Esophagus muscularis mucosa (tissue), 4 donors: ENCODE measurements around the gene TBC1D22A. TPM values are rescaled to one million over a fixed set of nuclear protein-coding genes. Genes with fewer than 3 reads are reported as not detected.

Experiments
- DNase-seq: peaks from one replicate; pipeline ENCODE4 v3.0.0-alpha.2; 2017; ENCODE audit errors: extremely low spot score
- H3K27ac ChIP-seq, 4 donors: fragments of 200-600 bp; sonication (generic); replicated peaks in 1 of 4; 1 replicate in 3 of 4; 2 replicates in 1 of 4; pipeline ENCODE4 v1.5.1; 2016 to 2019; ENCODE audit warnings: mild to moderate bottlenecking in 1 of 4
- H3K27me3 ChIP-seq, 4 donors: fragments of 200-600 bp; sonication (generic); one replicate each; pipeline versions ENCODE4 v1.5.1 to v1.6.0; 2016 to 2019
- H3K36me3 ChIP-seq, 4 donors: fragments of 200-600 bp; sonication (generic); one replicate each; pipeline ENCODE4 v1.5.1; 2016 to 2019
- H3K4me1 ChIP-seq, 4 donors: fragments of 200-600 bp; sonication (generic); one replicate each; pipeline ENCODE4 v1.5.1; 2016 to 2019
- H3K4me3 ChIP-seq, 4 donors: fragments of 200-600 bp; sonication (generic); 1 replicate in 2 of 4; 2 replicates in 2 of 4; pipeline ENCODE4 v1.5.1; 2016 to 2019; ENCODE audit warnings: mild to moderate bottlenecking in 4 of 4, moderate library complexity in 1 of 4
- H3K9me3 ChIP-seq, 4 donors: fragments of 200-600 bp; sonication (generic); 1 replicate in 3 of 4; 2 replicates in 1 of 4; pipeline ENCODE4 v1.5.1; 2016 to 2019
- EP300 ChIP-seq: sonication (generic); formaldehyde crosslinking; IDR thresholded peaks from one replicate; pipeline ENCODE4 v1.6.1; 2017; ENCODE audit warnings: antibody characterized with exemption
- POLR2A ChIP-seq: fragments of 450-650 bp; IDR thresholded peaks from one replicate; pipeline ENCODE4 v1.6.1; 2017; ENCODE audit warnings: antibody characterized with exemption, moderate library complexity, mild to moderate bottlenecking, low read depth
- POLR2AphosphoS5 ChIP-seq, 2 donors: sonication (generic); formaldehyde crosslinking; IDR thresholded peaks; one replicate each; pipeline ENCODE4 v1.6.1; 2017; ENCODE audit warnings: antibody characterized with exemption in 2 of 2
- WGBS: methylation state at CpG from one replicate; pipeline ENCODE4 v1.1.5; 2018; 5-methylcytosine and 5-hydroxymethylcytosine counted together
- intact Hi-C: fragments of 100-400 bp; cut with DNase I; formaldehyde crosslinking; loops from one replicate; pipeline ENCODE4 v1.15.1; 2023
- total RNA-seq, 4 donors: library from RNA; depleted of rRNA; stranded (reverse); fragments of >200 nt; gene quantifications; one replicate each; pipeline versions ENCODE4 v1.1.0 to v1.2.1, GENCODE V29; 2016
- TF ChIP-seq, protein P1 (sequence below), 3 experiments: fragments of 200-600 bp in 2 of 3; fragments of 450-650 bp in 1 of 3; sonication (generic) in 2 of 3; IDR thresholded peaks; one replicate each; pipeline ENCODE4 v1.5.1; 2017 to 2019; ENCODE audit warnings: antibody characterized with exemption in 3 of 3, mild to moderate bottlenecking in 2 of 3, moderate library complexity in 1 of 3

The TBC1D22A gene
- total RNA-seq, 4 donors from 2014 or later = 15.2 to 20.7 (median 18.8) TPM

DNA sequence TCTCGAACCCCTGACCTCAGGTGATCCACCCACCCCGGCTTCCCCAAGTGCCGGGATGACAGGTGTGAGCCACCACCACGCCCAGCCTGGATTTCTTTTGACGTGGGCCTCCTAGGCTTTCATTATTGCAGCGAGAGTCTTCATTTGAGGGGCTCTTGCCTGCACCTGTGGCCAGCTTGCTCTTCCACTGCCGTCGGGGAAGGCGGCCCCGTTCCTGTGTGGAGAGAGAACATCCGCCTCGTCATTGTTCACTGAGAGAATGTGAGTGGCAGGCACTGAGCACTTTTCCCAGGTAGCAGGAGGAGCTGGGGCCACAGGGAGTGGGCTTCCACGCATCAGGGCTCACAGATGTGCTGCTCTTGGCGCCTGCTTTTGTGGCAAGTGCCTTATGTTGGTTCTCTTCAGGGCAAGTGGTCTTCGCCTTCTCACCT, 365.0 kb downstream of the TBC1D22A start:
- TF ChIP-seq, protein P1, sequence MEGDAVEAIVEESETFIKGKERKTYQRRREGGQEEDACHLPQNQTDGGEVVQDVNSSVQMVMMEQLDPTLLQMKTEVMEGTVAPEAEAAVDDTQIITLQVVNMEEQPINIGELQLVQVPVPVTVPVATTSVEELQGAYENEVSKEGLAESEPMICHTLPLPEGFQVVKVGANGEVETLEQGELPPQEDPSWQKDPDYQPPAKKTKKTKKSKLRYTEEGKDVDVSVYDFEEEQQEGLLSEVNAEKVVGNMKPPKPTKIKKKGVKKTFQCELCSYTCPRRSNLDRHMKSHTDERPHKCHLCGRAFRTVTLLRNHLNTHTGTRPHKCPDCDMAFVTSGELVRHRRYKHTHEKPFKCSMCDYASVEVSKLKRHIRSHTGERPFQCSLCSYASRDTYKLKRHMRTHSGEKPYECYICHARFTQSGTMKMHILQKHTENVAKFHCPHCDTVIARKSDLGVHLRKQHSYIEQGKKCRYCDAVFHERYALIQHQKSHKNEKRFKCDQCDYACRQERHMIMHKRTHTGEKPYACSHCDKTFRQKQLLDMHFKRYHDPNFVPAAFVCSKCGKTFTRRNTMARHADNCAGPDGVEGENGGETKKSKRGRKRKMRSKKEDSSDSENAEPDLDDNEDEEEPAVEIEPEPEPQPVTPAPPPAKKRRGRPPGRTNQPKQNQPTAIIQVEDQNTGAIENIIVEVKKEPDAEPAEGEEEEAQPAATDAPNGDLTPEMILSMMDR (IDR thresholded peaks at IDR 0.05) = no peak
- TF ChIP-seq EP300 = no peak
- no peak for TF ChIP-seq POLR2AphosphoS5 (IDR thresholded peaks at IDR 0.05)
- no peak for TF ChIP-seq POLR2A
- Histone ChIP-seq H3K4me3 (no peak overlapping the region), H3K27me3 (no peaks in the 10 kb centered on the region), H3K27ac (no peak overlapping the region), H3K9me3 (no peaks in the 10 kb centered on the region), H3K4me1 (no peaks in the 10 kb centered on the region), H3K36me3 (peaks cover 0 to 8% (median 2%) of the 10 kb centered on the region in 4 donors)
- intact Hi-C loops = no loop called here
- no peak for DNase-seq
- WGBS = 95% methylated on average over 15 of the region's 15 CpGs

DNA sequence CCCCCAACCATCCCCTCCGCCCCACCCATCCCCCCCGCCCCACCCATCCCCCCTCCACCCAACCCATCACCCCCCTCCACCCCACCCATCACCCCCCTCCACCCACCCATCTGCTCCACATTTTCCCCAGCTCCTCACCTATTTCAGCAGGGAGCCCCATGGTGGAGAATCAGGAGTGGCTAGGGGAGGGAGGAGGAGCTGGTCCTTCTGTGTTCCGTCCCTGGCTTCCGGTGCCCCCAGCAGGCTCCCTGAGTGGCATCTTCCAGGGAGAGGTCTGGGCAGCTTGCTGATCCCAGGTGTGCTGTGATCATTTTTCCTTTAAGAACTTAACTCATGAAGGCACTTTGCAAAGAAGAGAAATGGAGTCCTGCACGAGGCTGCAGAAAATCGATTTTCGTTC, 365.8 kb downstream of the TBC1D22A start:
- TF ChIP-seq POLR2AphosphoS5 (IDR thresholded peaks at IDR 0.05) = no peak
- TF ChIP-seq EP300 = no peak
- Histone ChIP-seq H3K9me3 (no peaks in the 10 kb centered on the region), H3K36me3 (peaks cover 0 to 8% (median 2%) of the 10 kb centered on the region in 4 donors), H3K27me3 (no peaks in the 10 kb centered on the region), H3K27ac (no peak overlapping the region), H3K4me3 (no peak overlapping the region), H3K4me1 (no peaks in the 10 kb centered on the region)
- intact Hi-C loops = no loop called here
- 82% methylated on average over 5 of the region's 7 CpGs for whole genome bisulfite sequencing
- no peak for DNase-seq

DNA sequence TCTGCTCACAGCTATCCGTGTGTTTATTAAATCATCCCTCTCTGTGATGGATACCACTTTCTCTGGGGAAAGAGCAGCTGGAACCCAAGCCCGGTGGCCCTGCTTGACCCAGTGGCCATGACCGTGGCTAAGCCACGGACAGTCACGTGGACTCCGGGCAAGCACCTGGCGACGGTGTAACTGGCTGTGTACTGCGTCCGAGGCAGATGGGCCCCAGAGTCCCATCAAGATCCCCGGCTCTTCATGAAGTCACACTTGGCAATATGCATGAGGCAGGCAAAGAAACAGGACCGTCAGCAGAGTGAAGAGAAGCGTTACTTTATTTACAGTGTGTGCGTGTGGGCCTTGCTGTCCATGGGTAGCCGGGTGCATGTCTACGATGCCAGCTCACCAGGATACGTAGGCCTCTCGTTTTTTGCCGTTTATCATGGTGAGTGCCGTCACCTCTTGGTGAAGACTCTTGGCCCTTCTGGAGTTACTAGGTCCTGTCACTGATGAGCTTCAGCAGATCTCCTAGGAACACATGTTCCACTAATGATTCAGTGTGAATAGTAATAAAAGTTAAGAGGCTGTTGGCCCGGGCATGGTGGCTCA, 366.3 kb downstream of the TBC1D22A start:
- Histone ChIP-seq H3K36me3 (peaks cover 0 to 8% (median 2%) of the 10 kb centered on the region in 4 donors), H3K27ac (no peak overlapping the region), H3K4me1 (no peaks in the 10 kb centered on the region), H3K27me3 (no peaks in the 10 kb centered on the region), H3K9me3 (no peaks in the 10 kb centered on the region), H3K4me3 (no peak overlapping the region)
- intact Hi-C loops = no loop called here
- DNase-seq = no peak
- 95% methylated on average over 21 of the region's 21 CpGs for WGBS
- TF ChIP-seq, protein P1 (IDR thresholded peaks at IDR 0.05) = no peak
- TF ChIP-seq POLR2AphosphoS5 (IDR thresholded peaks at IDR 0.05) (no peak), POLR2A (no peak), EP300 (no peak)

DNA sequence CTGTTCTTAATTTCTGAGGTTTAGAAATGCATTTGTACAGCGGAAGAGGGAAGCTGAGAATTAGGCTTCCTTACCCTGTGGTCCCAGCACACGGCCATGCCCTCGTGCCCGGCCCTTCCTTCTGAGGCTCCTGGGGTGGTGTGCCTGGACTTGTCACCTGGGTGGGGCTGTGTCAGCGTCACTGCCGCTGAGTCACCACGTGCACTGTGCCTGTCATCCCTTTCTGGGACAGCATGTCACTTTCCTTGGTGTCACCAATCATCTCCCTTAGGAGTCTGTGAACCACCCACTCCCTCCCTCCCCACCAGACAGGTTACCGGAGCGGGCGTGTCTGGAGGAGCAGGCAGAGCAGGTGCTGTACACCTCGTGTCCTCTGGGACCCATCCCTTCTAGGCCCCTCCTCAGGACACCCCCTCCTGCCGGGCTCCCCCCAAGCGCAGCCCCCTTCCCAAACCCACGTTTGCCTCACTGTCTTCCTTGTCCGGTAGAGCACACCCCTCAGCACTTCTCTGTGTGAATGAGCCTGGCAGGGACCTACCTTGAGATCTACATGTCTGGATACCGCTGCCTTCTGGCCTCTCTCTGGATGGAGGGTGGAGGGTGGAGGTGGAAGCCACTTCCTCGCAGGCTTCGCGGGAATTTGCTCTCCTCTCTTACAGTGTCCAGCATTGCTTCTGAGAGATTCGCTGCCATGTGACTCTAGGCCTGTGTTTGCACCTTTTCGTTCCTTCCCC, 367.6 kb downstream of the TBC1D22A start:
- no peaks in the 10 kb centered on the region for H3K27me3 ChIP-seq
- no peaks in the 10 kb centered on the region for H3K4me1 ChIP-seq
- H3K36me3 ChIP-seq = peaks cover 0 to 5% (median 2%) of the 10 kb centered on the region in 4 donors
- intact Hi-C loops = no loop called here
- no peak overlapping the region for H3K4me3 ChIP-seq
- WGBS = 92% methylated on average over 21 of the region's 21 CpGs
- H3K9me3 ChIP-seq = no peaks in the 10 kb centered on the region
- H3K27ac ChIP-seq = no peak overlapping the region
- no peak for DNase-seq
- TF ChIP-seq POLR2AphosphoS5 (IDR thresholded peaks at IDR 0.05) = no peak
- no peak for TF ChIP-seq EP300
- TF ChIP-seq POLR2A = no peak
- TF ChIP-seq, protein P1 (IDR thresholded peaks at IDR 0.05) = no peak

DNA sequence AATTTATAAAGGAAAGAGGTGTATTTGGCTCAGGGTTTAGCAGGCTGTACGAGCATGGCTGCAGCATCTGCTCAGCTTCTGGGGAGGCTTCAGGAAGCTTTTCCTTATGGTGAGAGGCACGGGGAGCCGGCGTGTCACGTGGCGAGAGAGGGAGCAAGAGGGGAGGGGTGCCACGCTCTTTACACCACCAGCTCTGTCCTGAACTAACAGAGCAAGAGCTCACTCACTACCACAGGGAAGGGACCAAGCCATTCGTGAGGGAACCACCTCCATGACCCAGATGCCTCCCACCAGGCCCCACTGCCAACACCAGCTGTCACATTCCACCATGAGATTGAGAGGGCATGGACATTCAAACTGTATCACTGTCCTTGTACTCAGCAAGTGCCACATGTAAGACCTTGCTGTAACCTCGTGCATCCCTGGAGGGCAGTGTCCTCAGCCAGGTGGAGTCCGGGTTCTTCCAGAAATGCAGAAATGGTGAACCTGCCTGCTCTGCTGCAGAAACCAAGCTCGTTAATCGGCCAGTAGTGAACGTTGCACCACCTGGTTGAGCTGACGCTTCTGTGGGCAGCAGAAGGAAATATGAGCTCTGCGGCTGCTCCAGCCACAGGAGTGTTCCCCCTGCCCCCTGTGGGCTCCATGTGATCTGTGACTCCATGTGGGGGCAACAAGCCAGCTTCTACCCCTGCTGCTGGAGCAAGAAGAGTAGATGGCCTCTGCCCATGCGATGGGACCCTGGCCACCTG, 368.6 kb downstream of the TBC1D22A start:
- Histone ChIP-seq H3K9me3 (no peaks in the 10 kb centered on the region), H3K27me3 (no peaks in the 10 kb centered on the region), H3K36me3 (peaks cover 0 to 5% (median 2%) of the 10 kb centered on the region in 4 donors), H3K4me3 (no peak overlapping the region), H3K27ac (no peak overlapping the region), H3K4me1 (no peaks in the 10 kb centered on the region)
- TF ChIP-seq, protein P1 (IDR thresholded peaks at IDR 0.05) = no peak
- TF ChIP-seq POLR2A (no peak), EP300 (no peak), POLR2AphosphoS5 (IDR thresholded peaks at IDR 0.05) (no peak)
- WGBS = 86% methylated on average over 13 of the region's 16 CpGs
- intact Hi-C loops = no loop called here
- DNase-seq = no peak
